ENCODE measurements around the gene ERCC1.
"Not testable (repeated sequence)": the region's sequence is repeated elsewhere in the genome, so short reads cannot be mapped to it uniquely, and the experiment has no call there.

ERCC1 gene

GRCh38 chr19:45451850-45452387 lies 28.2 kb upstream of the ERCC1 start:
- DNase-seq, result no peak

GRCh38 chr19:45451131-45451849 lies 27.6 kb upstream of the ERCC1 start:
- no peak for DNase-seq

- no peak for DNase-seq
Observed at GRCh38 chr19:45450012-45450333, 26.3 kb upstream of the ERCC1 start.

- no peak for DNase-seq
Observed at GRCh38 chr19:45448887-45449299, 25.2 kb upstream of the ERCC1 start.

- DNase-seq, result no peak
Observed at GRCh38 chr19:45448425-45448756, 24.7 kb upstream of the ERCC1 start.

- no peak for DNase-seq
Observed at GRCh38 chr19:45446944-45447343, 23.2 kb upstream of the ERCC1 start.

GRCh38 chr19:45446295-45446694 lies 22.6 kb upstream of the ERCC1 start:
- no peak for DNase-seq

- DNase-seq, result no peak
Observed at GRCh38 chr19:45445139-45445538, 21.4 kb upstream of the ERCC1 start.

GRCh38 chr19:45444318-45445041 lies 20.8 kb upstream of the ERCC1 start:
- peak; percentile 68 for DNase-seq

- DNase-seq, result peak; percentile 68
Observed at GRCh38 chr19:45443462-45444317, 20.0 kb upstream of the ERCC1 start.

- no peak for DNase-seq
Observed at GRCh38 chr19:45442778-45443461, 19.2 kb upstream of the ERCC1 start.

- DNase-seq, result no peak
Observed at GRCh38 chr19:45442408-45442777, 18.7 kb upstream of the ERCC1 start.

GRCh38 chr19:45440873-45441654 lies 17.3 kb upstream of the ERCC1 start:
- DNase-seq, result no peak

- no peak for DNase-seq
Observed at GRCh38 chr19:45440259-45440638, 16.5 kb upstream of the ERCC1 start.

GRCh38 chr19:45439569-45440258 lies 16.0 kb upstream of the ERCC1 start:
- peak; percentile 48 for DNase-seq

- DNase-seq, result no peak
Observed at GRCh38 chr19:45439190-45439568, 15.5 kb upstream of the ERCC1 start.

GRCh38 chr19:45437328-45437727 lies 13.6 kb upstream of the ERCC1 start:
- no peak for DNase-seq

GRCh38 chr19:45432543-45432942 lies 8.8 kb upstream of the ERCC1 start:
- not testable (repeated sequence) for DNase-seq

- not testable (repeated sequence) for DNase-seq
Observed at GRCh38 chr19:45431008-45431407, 7.3 kb upstream of the ERCC1 start.

GRCh38 chr19:45429896-45430295 lies 6.2 kb upstream of the ERCC1 start:
- DNase-seq, result not testable (repeated sequence)

GRCh38 chr19:45428384-45429231 lies 4.9 kb upstream of the ERCC1 start:
- no peak for DNase-seq
